T-helper 9 cell (primary cell): ENCODE results near the gene RMND1.
"Not testable (repeated sequence)": the region's sequence is repeated elsewhere in the genome, so short reads cannot be mapped to it uniquely, and the experiment has no call there.

Experiments
- DNase-seq: peaks from one replicate; pipeline ENCODE4 v3.0.0-alpha.2; 2020
- total RNA-seq, 2 donors: gene quantifications; one replicate each; lab custom pipeline; 2026; lab: John Stamatoyannopoulos, UW

RMND1 gene
- 9.7 to 17.4 reads per million in 2 donors for total RNA-seq

- peak; percentile 98 for DNase-seq
These were observed at the start of gene RMND1 for GRCh38 chr6:151451950-151452749. Gene RMND1, minus strand, starts transcription at chr6:151452126. Its CDS starts 6,315 bp downstream, at chr6:151445811.

DNA sequence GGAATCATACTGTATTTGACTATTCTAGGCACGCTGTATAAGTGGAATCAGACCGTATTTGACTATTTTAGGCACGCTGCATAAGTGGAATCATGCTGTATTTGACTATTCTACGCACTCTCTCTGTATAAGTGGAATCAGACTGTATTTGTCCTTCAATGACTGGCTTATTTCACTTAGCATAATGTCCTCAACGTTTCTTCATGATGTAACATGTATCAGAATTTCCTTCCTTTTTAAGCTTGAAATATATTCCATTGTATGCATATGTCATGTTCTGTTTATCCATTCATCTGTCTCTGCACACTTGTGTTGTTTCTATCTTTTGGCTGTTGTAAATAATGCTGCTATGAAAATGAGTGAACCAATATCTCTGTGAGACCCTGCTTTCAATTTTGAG, 47.6 kb upstream of the RMND1 start:
- no peak for DNase-seq

GRCh38 chr6:151498327-151498726, 46.4 kb upstream of the RMND1 start:
- no peak for DNase-seq

- no peak for DNase-seq
These were observed 46.0 kb upstream of the RMND1 start for GRCh38 chr6:151497905-151498304.

GRCh38 chr6:151495380-151495779, 43.5 kb upstream of the RMND1 start:
- no peak for DNase-seq

- no peak for DNase-seq
These were observed 43.0 kb upstream of the RMND1 start for GRCh38 chr6:151494936-151495320.

DNA sequence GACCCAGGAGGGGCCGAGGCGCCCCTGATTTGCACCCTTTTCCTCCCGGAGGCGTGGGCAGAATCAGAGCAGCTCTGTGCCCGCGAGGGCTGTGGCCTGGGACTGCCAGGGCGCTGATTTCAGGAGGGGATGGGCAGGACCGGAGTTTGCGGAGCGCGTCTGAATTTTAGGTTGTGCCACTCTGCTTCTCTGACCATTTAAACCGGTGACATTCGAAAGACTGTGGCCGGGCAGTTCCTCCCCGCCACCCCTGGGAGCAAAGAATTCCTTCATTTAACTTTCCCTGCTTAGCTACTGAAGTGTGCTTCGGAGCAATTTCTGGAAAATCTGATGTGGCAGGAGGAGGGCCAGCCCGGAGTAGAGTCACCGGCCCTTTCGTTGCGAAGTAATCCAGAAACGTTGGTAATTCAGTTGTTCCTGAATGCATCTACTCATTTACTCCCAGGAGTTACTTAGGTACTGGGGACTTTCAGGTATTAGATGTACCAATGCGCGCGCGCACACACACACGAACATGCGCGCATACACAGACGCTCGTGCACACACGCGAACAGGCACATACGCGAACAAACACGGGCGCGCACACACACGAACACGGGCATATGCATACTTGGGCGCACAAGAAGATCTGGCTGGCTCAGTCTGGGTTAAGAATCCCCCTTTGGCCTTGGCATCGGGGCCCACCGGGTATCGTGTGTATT, 42.5 kb upstream of the RMND1 start:
- DNase-seq, result no peak

DNA sequence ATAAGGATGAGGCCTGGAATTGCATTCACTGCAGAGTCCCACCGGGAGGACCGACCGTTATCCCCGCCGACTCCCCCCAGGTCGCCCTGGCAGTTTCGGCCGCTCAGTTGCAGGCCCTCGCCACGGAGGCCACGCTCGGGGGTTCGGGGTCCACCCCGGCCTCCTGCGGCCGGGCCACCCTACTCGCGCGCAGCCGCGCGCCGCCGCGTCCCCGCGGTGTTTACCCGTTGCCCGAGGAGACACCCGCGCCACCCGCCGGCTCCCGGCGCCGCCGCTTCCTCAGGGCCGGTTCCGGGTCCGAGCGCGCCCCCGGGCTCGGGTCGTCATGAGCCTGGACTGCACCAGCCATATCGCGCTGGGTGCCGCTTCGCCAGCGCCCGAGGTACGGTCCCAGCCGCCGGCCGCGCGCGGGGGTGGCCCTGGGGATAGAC, 41.9 kb upstream of the RMND1 start, which contains the start of gene CCDC170:
Gene CCDC170, plus strand, starts transcription at position 214 of the 431 bp plus-strand sequence. Its CDS starts 112 bp downstream, at position 326.
- no peak for DNase-seq

GRCh38 chr6:151493161-151493803, 41.4 kb upstream of the RMND1 start:
- no peak for DNase-seq

GRCh38 chr6:151490996-151491395, 39.1 kb upstream of the RMND1 start:
- DNase-seq, result no peak

DNA sequence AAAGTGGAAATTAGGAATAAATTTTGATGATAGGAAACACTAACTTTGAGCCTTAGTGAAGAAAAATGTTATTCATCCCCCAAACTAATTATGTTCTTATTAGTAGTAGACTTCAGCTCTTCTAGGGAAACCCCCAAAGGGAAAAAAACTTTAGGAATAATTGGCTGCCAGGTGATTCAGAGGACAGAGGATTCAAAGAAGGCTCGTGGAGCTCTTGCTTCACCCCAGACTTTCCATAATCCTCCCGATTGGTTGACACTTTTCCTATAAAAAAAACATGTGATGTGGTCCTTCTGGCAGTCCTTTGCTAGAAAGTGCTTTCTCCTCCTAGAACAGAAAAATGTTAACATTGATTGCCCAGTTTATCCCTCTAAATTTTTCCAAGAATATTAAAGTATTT, 36.3 kb upstream of the RMND1 start:
- DNase-seq, result no peak

DNA sequence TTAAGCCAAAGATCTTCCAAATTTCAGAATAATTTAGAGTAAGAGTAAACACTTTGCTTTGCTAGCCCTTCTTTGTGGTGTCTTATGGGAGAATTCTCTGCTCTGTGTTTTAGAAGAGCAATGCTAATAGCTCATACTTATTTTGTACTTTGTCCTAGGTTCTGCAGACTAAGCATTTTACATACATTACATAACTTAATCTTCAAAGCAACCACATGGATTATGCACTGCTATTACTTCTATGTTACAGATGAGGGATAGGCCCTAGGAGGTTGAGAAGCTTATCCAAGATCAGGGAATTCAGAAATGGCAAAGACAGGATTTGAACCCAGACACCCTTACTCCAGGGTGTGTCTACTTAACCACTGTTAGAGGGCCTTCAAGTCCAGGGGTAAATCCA, 32.1 kb upstream of the RMND1 start:
- no peak for DNase-seq

GRCh38 chr6:151482290-151482689, 30.4 kb upstream of the RMND1 start:
- no peak for DNase-seq

DNA sequence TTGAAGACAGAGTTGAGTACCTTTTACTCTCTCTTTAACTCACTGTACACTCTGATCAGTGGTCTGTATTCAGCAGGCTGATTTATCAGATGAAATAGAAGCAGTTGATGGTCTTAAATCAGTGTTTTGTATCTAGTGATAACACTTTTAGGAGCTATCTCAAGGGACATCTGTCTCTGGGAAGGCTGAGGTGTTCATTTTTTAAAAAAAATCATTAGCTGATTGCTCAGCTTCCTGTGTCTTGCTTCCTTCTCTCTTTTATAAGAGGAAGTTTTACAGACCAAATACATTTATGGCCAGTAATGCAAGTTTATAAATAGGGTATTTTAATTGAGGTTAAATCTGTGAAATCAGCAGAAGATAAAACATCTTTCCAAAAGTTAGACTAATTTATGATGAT, 29.9 kb upstream of the RMND1 start:
- DNase-seq, result no peak

- DNase-seq, result no peak
These were observed 26.7 kb upstream of the RMND1 start for GRCh38 chr6:151478670-151479069.

DNA sequence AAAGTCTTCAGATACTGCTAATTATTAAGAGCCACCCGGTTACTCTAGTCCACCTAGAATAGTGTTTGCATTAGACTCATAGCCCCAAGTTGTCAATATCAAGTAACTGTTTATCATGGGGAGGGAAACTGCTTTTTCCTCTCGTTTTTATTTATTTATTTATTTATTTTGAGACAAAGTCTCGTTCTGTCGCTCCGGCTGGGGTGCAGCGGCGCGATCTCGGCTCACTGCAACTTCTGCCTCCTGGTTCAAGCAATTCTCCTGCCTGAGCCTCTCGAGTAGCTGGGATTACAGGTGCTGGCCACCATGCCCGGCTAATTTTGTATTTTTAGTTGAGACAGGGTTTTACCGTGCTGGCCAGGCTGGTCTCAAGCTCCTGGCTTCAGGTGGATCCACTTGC, 25.8 kb upstream of the RMND1 start:
- DNase-seq, result no peak

DNA sequence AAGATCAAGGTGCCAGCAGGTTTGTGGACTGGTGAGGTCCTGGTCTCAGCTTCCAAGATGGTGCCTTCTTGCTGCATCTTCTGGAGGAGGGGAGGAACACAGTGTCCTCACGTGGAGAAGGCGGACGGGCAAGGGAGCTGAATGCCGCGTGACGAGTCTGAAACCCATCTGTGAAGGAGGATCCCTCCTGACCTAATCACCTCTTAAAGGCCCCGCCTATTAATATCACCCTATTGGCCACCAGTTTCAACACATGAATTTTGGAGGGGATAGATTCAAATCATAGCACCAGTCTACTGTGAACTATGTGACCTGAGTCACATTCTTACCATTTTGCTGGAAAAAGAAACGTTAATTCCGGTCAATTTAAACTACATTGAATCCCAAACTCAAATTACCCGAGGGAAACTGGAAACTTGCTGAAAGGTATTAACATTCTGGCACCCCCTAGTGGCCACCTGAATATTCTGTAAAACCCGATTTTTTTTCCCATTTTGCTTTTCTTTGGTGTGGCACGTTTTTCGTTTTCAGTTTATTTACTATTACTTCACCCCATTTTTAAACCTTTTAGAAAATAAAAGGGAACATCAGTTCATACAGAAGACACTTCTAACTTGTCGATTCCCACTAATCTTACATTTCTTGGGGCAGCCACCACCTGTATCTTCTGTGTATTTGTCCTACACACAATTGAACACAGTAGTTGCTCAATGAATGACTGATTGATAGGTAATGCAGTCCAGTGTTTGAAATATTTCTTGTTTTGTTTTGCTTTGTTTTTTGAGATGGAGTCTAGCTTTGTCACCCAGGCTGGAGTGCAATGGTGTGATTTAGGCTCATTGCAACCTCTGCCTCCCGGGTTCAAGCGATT, 24.0 kb upstream of the RMND1 start:
- DNase-seq, result peak; percentile 44

GRCh38 chr6:151464702-151465101, 12.8 kb upstream of the RMND1 start:
- DNase-seq, result no peak

DNA sequence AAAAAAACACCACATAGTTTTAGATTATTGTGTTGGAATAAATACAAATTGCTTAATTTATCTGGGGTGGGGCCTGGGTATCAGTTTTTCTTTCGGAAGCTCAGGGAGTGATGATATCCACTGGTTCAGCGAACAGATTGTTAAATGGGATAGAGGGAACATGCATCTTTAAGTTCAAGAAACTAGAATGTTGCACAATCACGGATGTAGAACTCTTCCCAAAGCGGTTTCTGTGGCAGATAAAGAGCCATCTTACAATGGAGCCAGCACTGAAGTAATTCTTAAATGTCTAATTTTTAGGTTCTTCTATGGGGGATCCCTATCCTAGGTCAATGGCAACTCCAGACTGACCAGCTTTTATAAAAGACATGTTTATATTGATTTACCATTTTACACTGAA, 9.7 kb upstream of the RMND1 start:
- no peak for DNase-seq

- not testable (repeated sequence) for DNase-seq
These were observed 3.9 kb upstream of the RMND1 start for GRCh38 chr6:151455751-151456398.

- DNase-seq, result no peak
These were observed 963 bp upstream of the RMND1 start for GRCh38 chr6:151452750-151453427.
